GM18861 (cell line): ENCODE data around the gene KIF1A.

Experiments used
- ATAC-seq: cut with Tn5 transposase; IDR thresholded peaks from one replicate; pipeline ENCODE4 v1.9.1; 2021; ENCODE audit not compliant: unreplicated experiment

Gene KIF1A

GRCh38 chr2:240819126-240819857, 727 bp downstream of the KIF1A start:
- ATAC-seq = no peak

DNA sequence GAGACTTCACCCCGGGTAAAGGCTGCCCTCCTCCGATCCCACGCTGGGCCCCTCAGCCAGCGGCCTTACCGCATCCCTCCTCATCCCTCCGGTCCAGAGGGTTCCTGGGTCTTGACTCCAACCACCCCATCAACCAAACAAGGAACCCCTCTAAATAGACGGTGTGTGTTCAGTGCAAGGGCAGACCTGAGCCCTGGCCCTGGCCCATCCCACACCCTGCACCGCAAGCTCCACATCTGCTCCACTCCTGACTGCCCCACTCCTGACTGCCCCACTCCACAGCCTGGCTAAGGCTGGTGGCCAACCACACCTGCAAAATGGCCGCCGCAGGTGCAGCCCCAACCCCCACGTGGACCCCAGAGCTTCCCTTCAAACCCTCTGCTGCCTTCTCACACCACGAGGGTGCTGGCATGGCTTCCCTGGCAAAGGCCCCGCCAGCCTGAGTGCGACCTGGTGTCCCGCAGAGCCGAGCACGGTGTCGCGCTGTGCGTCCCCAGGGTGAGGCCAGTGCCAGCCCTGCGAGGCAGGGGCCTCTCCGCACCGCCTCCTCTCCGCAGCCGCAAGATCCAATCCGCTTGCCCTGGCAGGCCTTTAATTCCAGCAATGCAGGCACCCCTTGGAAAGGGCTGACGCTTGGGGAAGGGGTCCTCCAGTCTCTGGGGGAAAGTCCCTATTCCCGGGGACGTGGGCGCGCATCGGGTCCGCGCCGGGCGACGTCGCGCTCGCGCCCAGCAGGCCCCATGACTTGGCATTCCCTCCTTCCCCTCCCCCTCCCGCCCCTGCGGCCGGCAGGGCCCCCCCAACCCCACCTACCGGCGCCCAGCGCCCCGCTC, 1.5 kb downstream of the KIF1A start:
- no peak for ATAC-seq

DNA sequence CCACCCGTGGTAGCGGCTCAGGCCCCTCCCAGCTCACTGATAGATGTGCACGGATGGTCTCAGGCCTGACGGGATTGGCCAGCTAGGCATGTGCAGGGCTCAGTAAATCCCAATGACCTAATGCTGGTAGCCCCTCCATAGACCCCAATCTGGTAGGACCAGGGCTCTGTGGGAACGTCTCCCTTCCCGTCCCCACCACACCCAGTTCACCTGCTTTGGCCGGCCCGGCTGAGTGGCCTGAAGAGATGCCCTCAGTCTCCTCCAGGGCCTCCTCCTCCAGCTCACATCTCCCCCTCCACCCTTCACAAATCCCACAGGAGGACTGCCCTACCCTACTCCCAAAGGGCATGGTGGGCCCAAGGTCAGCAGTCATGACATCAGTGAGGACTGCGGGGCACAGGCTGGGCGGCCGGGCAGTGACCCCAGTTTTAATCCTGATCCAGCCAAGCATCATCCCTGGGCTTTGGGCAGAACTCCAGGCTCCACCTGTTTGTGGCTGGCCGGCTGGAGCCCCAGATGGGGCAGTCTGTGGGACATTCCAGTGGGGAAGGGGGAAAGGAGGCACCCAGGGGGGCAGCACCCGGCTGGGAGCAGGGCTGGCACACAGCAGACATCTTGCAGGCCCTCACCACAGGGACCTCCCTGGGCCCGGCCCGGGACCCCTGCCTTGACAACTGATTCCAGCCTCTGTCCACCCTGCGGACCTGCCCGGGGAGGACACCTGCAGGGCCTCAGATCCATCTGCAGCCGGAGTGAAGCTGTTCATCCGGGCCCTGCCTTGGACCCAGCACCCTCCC, 2.3 kb downstream of the KIF1A start:
- ATAC-seq = no peak

GRCh38 chr2:240816584-240817495, 3.2 kb downstream of the KIF1A start:
- no peak for ATAC-seq

- no peak for ATAC-seq
Observed at GRCh38 chr2:240815761-240816583, 4.0 kb downstream of the KIF1A start.

- ATAC-seq = no peak
Observed at GRCh38 chr2:240814946-240815760, 4.9 kb downstream of the KIF1A start.

DNA sequence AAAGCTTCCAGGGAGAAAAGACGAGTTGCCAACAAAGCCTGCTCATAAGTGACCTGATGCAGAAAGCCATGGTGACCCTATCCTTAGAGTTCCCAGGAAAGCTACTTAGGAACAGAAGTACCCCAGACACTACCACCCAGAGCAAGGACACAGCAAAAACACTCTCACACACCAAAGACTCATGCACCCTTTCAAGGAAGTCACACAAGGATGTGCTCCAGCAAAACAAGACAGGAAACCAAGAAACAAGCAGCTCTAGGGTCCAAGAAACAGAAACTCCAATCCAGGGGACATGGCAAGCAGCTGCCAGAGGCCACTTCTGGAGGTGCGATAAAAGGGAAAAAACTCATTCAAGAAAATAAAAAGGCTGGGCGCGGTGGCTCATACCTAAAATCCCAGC, 5.7 kb downstream of the KIF1A start:
- ATAC-seq = no peak

GRCh38 chr2:240813231-240813921, 6.6 kb downstream of the KIF1A start:
- ATAC-seq = no peak

DNA sequence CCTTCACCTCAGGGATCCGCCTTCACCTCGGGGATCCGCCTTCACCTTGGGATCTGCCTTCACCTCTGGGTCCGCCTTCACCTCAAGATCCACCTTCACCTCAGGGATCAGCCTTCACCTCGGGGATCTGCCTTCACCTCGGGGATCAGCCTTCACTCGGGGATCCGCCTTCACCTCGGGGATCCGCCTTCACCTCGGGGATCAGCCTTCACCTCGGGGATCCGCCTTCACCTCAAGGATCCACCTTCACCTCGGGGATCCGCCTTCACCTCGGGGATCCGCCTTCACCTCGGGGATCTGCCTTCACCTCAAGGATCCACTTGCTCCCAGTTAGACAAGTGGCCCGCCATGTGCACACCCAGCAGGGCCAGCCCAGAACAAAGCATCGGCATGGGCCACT, 7.3 kb downstream of the KIF1A start:
- ATAC-seq = no peak

DNA sequence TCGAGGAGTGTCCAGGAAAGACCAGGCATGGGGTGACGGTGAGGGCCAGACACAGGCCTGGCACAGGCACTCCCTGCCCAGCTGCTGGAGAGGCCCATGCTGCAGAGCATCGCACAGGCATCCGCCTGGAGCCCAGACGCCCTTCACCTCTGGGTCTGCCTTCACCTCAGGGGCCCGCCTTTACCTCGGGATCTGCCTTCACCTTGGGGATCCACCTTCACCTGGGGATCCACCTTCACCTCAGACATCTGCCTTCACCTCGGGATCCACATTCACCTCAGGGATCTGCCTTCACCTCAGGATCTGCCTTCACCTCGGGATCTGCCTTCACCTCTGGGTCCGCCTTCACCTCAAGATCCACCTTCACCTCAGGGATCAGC, 7.7 kb downstream of the KIF1A start:
- no peak for ATAC-seq

GRCh38 chr2:240811346-240812300, 8.4 kb downstream of the KIF1A start:
- no peak for ATAC-seq

DNA sequence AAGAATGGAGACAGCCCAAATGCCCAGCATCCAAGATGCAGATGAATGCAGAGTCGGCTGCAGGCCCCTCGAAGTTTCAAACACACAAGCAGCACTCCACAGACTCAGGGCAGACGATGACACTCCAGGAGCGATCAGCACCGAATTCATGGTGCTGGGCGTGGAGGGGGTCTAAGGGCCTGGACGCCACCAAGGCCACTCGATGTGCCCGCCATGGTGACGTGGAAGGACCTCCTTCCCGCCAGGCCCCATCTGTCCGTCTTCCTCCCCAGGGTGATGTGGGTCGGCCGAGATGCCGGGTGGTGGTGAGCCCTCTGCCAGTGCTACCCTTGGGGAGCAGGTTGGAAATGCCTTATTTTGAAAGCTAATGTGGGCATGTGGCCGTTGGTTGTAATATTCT, 9.4 kb downstream of the KIF1A start:
- ATAC-seq = no peak

GRCh38 chr2:240810199-240810598, 9.8 kb downstream of the KIF1A start:
- ATAC-seq = no peak

DNA sequence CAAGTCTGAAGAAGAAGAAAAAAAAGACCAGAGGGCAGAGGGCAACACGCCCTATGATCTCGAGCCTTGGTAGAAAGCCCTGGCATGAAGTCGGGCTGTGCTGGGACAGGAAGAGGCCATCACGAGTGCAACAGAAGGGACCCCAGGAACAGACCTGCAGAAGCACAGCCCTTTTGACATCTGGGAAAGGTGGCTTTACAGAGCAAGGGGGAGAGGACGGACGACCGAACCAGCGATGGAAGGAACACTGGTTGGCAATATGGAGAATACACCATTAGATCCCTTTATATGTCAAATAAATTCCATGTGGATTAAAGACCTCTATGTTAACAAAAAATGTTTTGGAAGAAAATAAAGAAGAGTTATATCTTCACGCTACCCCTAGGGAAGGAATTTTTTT, 10.7 kb downstream of the KIF1A start:
- ATAC-seq = no peak

DNA sequence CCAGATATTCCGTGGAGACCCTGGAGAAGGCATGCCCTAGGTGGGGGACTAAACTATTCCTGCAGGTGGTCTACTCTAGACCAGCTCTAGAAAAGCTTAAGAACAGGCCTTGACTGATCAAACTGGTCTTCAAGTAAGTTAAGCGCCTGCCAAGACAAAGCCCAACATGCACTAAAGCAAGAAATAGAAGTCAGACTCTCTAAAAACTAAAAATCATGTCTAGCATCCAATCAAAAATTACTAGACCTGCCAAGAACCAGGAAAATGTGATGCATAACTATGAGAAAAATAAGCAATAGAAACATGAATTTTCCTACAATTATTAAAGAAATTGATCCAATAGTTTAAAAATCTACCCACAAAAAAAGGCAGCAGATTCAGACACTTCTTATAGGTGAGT, 13.6 kb downstream of the KIF1A start:
- no peak for ATAC-seq

- ATAC-seq = no peak
Observed at GRCh38 chr2:240806006-240806405, 14.0 kb downstream of the KIF1A start.

DNA sequence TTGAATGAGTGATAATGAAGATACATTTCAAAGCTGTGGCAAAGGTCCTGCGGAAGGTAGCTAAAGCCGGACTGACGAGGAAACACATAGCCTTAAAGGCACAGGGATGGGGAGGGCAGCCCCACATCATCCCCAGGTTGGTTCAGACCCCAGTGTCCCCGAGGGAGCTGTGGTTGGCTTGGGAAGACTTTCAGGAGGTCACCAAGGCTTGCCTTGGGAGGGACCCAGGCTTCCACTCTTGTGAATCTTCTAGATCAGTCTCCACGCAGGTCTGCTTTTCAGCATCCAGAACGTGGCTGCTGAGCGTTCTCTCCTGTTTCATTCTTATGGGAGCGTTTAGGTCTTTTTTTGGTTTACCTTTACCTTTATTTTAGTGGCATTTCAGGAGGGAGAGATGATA, 16.8 kb downstream of the KIF1A start:
- no peak for ATAC-seq
